Measurements from ENCODE around the gene GAS1.

The GAS1 gene

GRCh38 chr9:86912210-86912609 lies 35.1 kb downstream of the GAS1 start:
- no peaks in the 10 kb centered on the region for H3K4me1 ChIP-seq (ENCODE audit: insufficient read depth, low read length)
- H3K4me3 ChIP-seq (ENCODE audit: low read depth in 1 of 2, low read length in 2 of 2), result no peak overlapping the region
- H3K9me3 ChIP-seq (ENCODE audit: low read length), result no peaks in the 10 kb centered on the region
- H3K27me3 ChIP-seq (ENCODE audit: control insufficient read depth in 1 of 2, insufficient read depth in 2 of 2, low read length in 2 of 2), result no peaks in the 10 kb centered on the region
- no peak overlapping the region for H3K9ac ChIP-seq (ENCODE audit: low read length)
- no peaks in the 10 kb centered on the region for H3K36me3 ChIP-seq (ENCODE audit: insufficient read depth, low read length)
- H3K27ac ChIP-seq (ENCODE audit: low read depth, low read length), result no peak overlapping the region

- Histone ChIP-seq H3K9ac (ENCODE audit: low read length) (no peak overlapping the region), H3K9me3 (ENCODE audit: low read length) (no peaks in the 10 kb centered on the region), H3K27me3 (ENCODE audit: control insufficient read depth in 1 of 2, insufficient read depth in 2 of 2, low read length in 2 of 2) (no peaks in the 10 kb centered on the region), H3K4me1 (ENCODE audit: insufficient read depth, low read length) (no peaks in the 10 kb centered on the region), H3K4me3 (ENCODE audit: low read depth in 1 of 2, low read length in 2 of 2) (no peak overlapping the region), H3K36me3 (ENCODE audit: insufficient read depth, low read length) (no peaks in the 10 kb centered on the region), H3K27ac (ENCODE audit: low read depth, low read length) (no peak overlapping the region)
Observed at GRCh38 chr9:86909388-86909787, 37.9 kb downstream of the GAS1 start.

- Histone ChIP-seq H3K9me3 (ENCODE audit: low read length) (no peaks in the 10 kb centered on the region), H3K27ac (ENCODE audit: low read depth, low read length) (no peak overlapping the region), H3K36me3 (ENCODE audit: insufficient read depth, low read length) (no peaks in the 10 kb centered on the region), H3K4me1 (ENCODE audit: insufficient read depth, low read length) (no peaks in the 10 kb centered on the region), H3K4me3 (ENCODE audit: low read depth in 1 of 2, low read length in 2 of 2) (no peak overlapping the region), H3K9ac (ENCODE audit: low read length) (no peak overlapping the region), H3K27me3 (ENCODE audit: control insufficient read depth in 1 of 2, insufficient read depth in 2 of 2, low read length in 2 of 2) (peaks cover 0 to 3% of the 10 kb centered on the region in 2 donors)
Observed at GRCh38 chr9:86908261-86908660, 39.0 kb downstream of the GAS1 start.

GRCh38 chr9:86907346-86907745 lies 40.0 kb downstream of the GAS1 start:
- H3K9me3 ChIP-seq (ENCODE audit: low read length), result no peaks in the 10 kb centered on the region
- H3K9ac ChIP-seq (ENCODE audit: low read length), result no peak overlapping the region
- no peaks in the 10 kb centered on the region for H3K36me3 ChIP-seq (ENCODE audit: insufficient read depth, low read length)
- H3K4me3 ChIP-seq (ENCODE audit: low read depth in 1 of 2, low read length in 2 of 2), result no peak overlapping the region
- H3K27ac ChIP-seq (ENCODE audit: low read depth, low read length), result no peak overlapping the region
- H3K27me3 ChIP-seq (ENCODE audit: control insufficient read depth in 1 of 2, insufficient read depth in 2 of 2, low read length in 2 of 2), result peaks cover 0 to 3% of the 10 kb centered on the region in 2 donors
- no peaks in the 10 kb centered on the region for H3K4me1 ChIP-seq (ENCODE audit: insufficient read depth, low read length)

- Histone ChIP-seq H3K4me3 (ENCODE audit: low read depth in 1 of 2, low read length in 2 of 2) (no peak overlapping the region), H3K27me3 (ENCODE audit: control insufficient read depth in 1 of 2, insufficient read depth in 2 of 2, low read length in 2 of 2) (peaks cover 0 to 3% of the 10 kb centered on the region in 2 donors), H3K9me3 (ENCODE audit: low read length) (no peaks in the 10 kb centered on the region), H3K27ac (ENCODE audit: low read depth, low read length) (no peak overlapping the region), H3K9ac (ENCODE audit: low read length) (no peak overlapping the region), H3K4me1 (ENCODE audit: insufficient read depth, low read length) (no peaks in the 10 kb centered on the region), H3K36me3 (ENCODE audit: insufficient read depth, low read length) (no peaks in the 10 kb centered on the region)
Observed at GRCh38 chr9:86903734-86904085, 43.6 kb downstream of the GAS1 start.

GRCh38 chr9:86902991-86903733 lies 44.1 kb downstream of the GAS1 start:
- Histone ChIP-seq H3K27ac (ENCODE audit: low read depth, low read length) (no peak overlapping the region), H3K4me1 (ENCODE audit: insufficient read depth, low read length) (no peaks in the 10 kb centered on the region), H3K4me3 (ENCODE audit: low read depth in 1 of 2, low read length in 2 of 2) (no peak overlapping the region), H3K9ac (ENCODE audit: low read length) (no peak overlapping the region), H3K36me3 (ENCODE audit: insufficient read depth, low read length) (no peaks in the 10 kb centered on the region), H3K27me3 (ENCODE audit: control insufficient read depth in 1 of 2, insufficient read depth in 2 of 2, low read length in 2 of 2) (peaks cover 0 to 3% of the 10 kb centered on the region in 2 donors), H3K9me3 (ENCODE audit: low read length) (no peaks in the 10 kb centered on the region)

GRCh38 chr9:86902586-86902985 lies 44.7 kb downstream of the GAS1 start:
- Histone ChIP-seq H3K27me3 (ENCODE audit: control insufficient read depth in 1 of 2, insufficient read depth in 2 of 2, low read length in 2 of 2) (peaks cover 0 to 3% of the 10 kb centered on the region in 2 donors), H3K36me3 (ENCODE audit: insufficient read depth, low read length) (no peaks in the 10 kb centered on the region), H3K9ac (ENCODE audit: low read length) (no peak overlapping the region), H3K27ac (ENCODE audit: low read depth, low read length) (no peak overlapping the region), H3K4me3 (ENCODE audit: low read depth in 1 of 2, low read length in 2 of 2) (no peak overlapping the region), H3K9me3 (ENCODE audit: low read length) (no peaks in the 10 kb centered on the region), H3K4me1 (ENCODE audit: insufficient read depth, low read length) (no peaks in the 10 kb centered on the region)

- Histone ChIP-seq H3K36me3 (ENCODE audit: insufficient read depth, low read length) (no peaks in the 10 kb centered on the region), H3K4me1 (ENCODE audit: insufficient read depth, low read length) (no peaks in the 10 kb centered on the region), H3K27ac (ENCODE audit: low read depth, low read length) (no peak overlapping the region), H3K9me3 (ENCODE audit: low read length) (no peaks in the 10 kb centered on the region), H3K27me3 (ENCODE audit: control insufficient read depth in 1 of 2, insufficient read depth in 2 of 2, low read length in 2 of 2) (peaks cover 0 to 3% of the 10 kb centered on the region in 2 donors), H3K4me3 (ENCODE audit: low read depth in 1 of 2, low read length in 2 of 2) (no peak overlapping the region), H3K9ac (ENCODE audit: low read length) (no peak overlapping the region)
Observed at GRCh38 chr9:86902176-86902575, 45.1 kb downstream of the GAS1 start.

- peaks cover 0 to 3% of the 10 kb centered on the region in 2 donors for H3K27me3 ChIP-seq (ENCODE audit: control insufficient read depth in 1 of 2, insufficient read depth in 2 of 2, low read length in 2 of 2)
- no peak overlapping the region for H3K27ac ChIP-seq (ENCODE audit: low read depth, low read length)
- H3K36me3 ChIP-seq (ENCODE audit: insufficient read depth, low read length), result no peaks in the 10 kb centered on the region
- H3K4me1 ChIP-seq (ENCODE audit: insufficient read depth, low read length), result no peaks in the 10 kb centered on the region
- no peak overlapping the region for H3K4me3 ChIP-seq (ENCODE audit: low read depth in 1 of 2, low read length in 2 of 2)
- no peak overlapping the region for H3K9ac ChIP-seq (ENCODE audit: low read length)
- no peaks in the 10 kb centered on the region for H3K9me3 ChIP-seq (ENCODE audit: low read length)
Observed at GRCh38 chr9:86901511-86901910, 45.8 kb downstream of the GAS1 start.
